PC-3 (cell line): ENCODE measurements around the gene HIC1. TPM values are rescaled to one million over a fixed set of nuclear protein-coding genes. Genes with fewer than 3 reads are reported as not detected.

Source experiments
- ATAC-seq: fragments of 200-7000 bp; cut with Tn5 transposase; 2 replicates; pipeline ENCODE4 v1.9.1; 2020; ENCODE audit warnings: mild to moderate bottlenecking, moderate library complexity
- BruUV-seq: library from RNA; stranded (reverse); fragments of 400-500 nt; replicated peaks from 2 replicates; lab custom pipeline; 2021; lab: Mats Ljungman, UMichigan
- CTCF ChIA-PET: fragments of 300-600 bp; sonication (Branson Sonifier 250); formaldehyde crosslinking; loops from one replicate; lab custom pipeline; 2022; ENCODE audit warnings: antibody characterized with exemption; lab: Charles Lee
- POLR2A ChIA-PET: fragments of 300-600 bp; sonication (Branson Sonifier 250); formaldehyde crosslinking; loops from one replicate; lab custom pipeline; 2022; ENCODE audit warnings: antibody characterized with exemption; ENCODE audit not compliant: unreplicated experiment; lab: Charles Lee
- DNase-seq: peaks from one replicate; pipeline ENCODE4 v3.0.0-alpha.2; 2015
- H2AFZ ChIP-seq: fragments of 300-600 bp; sonication (generic); 2 replicates; pipeline ENCODE4 v1.6.0; 2016; ENCODE audit warnings: antibody characterized with exemption, low read length
- H3F3A ChIP-seq: fragments of 300-600 bp; sonication (generic); one replicate; pipeline ENCODE4 v1.6.0; 2017; ENCODE audit warnings: antibody characterized with exemption, low read length, control low read depth, mild to moderate bottlenecking; ENCODE audit not compliant: unreplicated experiment
- H3K27ac ChIP-seq: fragments of 300-600 bp; sonication (generic); 2 replicates; pipeline ENCODE4 v1.5.1; 2016; ENCODE audit warnings: mild to moderate bottlenecking, low read length
- H3K27me3 ChIP-seq: fragments of 300-600 bp; sonication (generic); 2 replicates; pipeline ENCODE4 v1.6.1; 2016; ENCODE audit warnings: low read length, mixed read lengths
- H3K36me3 ChIP-seq: fragments of 300-600 bp; sonication (generic); 2 replicates; pipeline ENCODE4 v1.6.1; 2016; ENCODE audit warnings: low read depth, mixed run types, low read length, mixed read lengths
- H3K4me1 ChIP-seq: fragments of 300-600 bp; sonication (generic); 2 replicates; pipeline ENCODE4 v1.5.1; 2016; ENCODE audit warnings: low read length; ENCODE audit not compliant: insufficient read depth
- H3K4me2 ChIP-seq: fragments of 300-600 bp; sonication (generic); 2 replicates; pipeline ENCODE4 v1.6.0; 2016; ENCODE audit warnings: low read length
- H3K4me3 ChIP-seq: fragments of 300-600 bp; sonication (generic); 2 replicates; pipeline ENCODE4 v1.5.1; 2016; ENCODE audit warnings: mild to moderate bottlenecking, low read length, mixed read lengths
- H3K79me2 ChIP-seq: fragments of 300-600 bp; sonication (generic); 2 replicates; pipeline ENCODE4 v1.6.1; 2017; ENCODE audit warnings: low read length, mixed read lengths
- H3K9ac ChIP-seq: fragments of 300-600 bp; sonication (generic); 2 replicates; pipeline ENCODE4 v1.6.0; 2016; ENCODE audit warnings: mild to moderate bottlenecking, low read length
- H3K9me2 ChIP-seq: fragments of 300-600 bp; sonication (generic); replicated peaks from 2 replicates; pipeline ENCODE4 v1.6.1; 2016; ENCODE audit warnings: mixed run types, low read length, mixed read lengths
- H3K9me3 ChIP-seq: fragments of 300-600 bp; sonication (generic); 2 replicates; pipeline ENCODE4 v1.6.1; 2016; ENCODE audit warnings: low read length, mixed read lengths
- H4K20me1 ChIP-seq: fragments of 300-600 bp; sonication (generic); 2 replicates; pipeline ENCODE4 v1.6.1; 2016; ENCODE audit warnings: low read length, mixed read lengths
- CTCF ChIP-seq: fragments of 300-600 bp; sonication (generic); conservative IDR thresholded peaks from 2 replicates; pipeline ENCODE4 v1.5.1; 2017; ENCODE audit warnings: antibody characterized with exemption, low read depth, mild to moderate bottlenecking, low read length
- EZH2 ChIP-seq: fragments of 300-600 bp; sonication (generic); IDR thresholded peaks from one replicate; pipeline ENCODE4 v1.6.1; 2017; ENCODE audit warnings: antibody characterized with exemption, mild to moderate bottlenecking, low read length; ENCODE audit not compliant: unreplicated experiment
- EZH2phosphoT487 ChIP-seq: fragments of 300-600 bp; sonication (generic); IDR thresholded peaks from 2 replicates; pipeline ENCODE4 v1.6.1; 2018; ENCODE audit warnings: mild to moderate bottlenecking, antibody characterized with exemption, low read length, borderline replicate concordance
- intact Hi-C: fragments of 100-400 bp; cut with micrococcal nuclease; formaldehyde crosslinking; loops from 2 replicates; pipeline ENCODE4 v1.9.0; 2023
- total RNA-seq: library from RNA; depleted of rRNA; stranded (reverse); fragments of >200 nt; gene quantifications from 2 replicates; pipeline ENCODE4 v1.2.3, GENCODE V29; 2014

Gene HIC1
- total RNA-seq, 1 experiment from 2014 or later: 4.4 TPM

DNA sequence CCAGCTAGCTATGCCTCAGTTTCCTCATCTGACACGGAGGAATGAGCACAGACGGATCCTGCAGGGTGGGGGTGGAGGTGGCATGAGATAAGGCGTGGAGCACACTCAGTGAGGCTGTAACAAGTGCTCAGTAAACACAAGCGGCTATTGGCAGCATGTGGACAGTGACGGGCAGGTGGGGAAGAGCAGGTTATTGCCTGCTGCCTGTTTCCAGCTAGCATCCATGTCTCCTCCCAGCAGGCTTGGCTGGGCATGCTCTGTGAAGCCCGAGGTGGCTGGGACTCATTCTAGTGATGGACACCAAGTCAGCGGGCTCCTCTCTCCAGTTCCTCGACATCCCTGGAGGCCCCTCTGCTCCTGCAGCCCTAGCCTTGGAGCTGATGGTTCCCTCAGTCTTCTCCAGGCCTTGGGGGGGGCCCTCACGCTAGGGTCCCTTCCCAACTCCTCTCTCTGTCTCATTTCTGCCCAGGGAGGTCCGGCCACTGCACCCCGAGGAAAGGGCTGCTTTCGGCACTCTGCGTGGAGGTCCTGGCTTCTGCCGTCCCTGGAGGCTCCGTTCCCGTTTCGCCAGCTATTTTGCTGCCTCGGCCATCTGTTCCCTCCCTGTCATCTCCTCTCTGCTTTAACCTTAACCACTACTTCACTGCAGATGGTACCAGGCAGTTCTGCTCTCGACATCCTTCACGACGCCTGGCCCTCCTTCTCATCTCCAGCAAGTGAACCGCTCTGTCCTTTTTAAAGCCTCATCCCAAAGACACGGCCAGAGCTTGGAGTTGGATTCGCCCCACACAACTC, 36.0 kb upstream of the HIC1 start:
- Histone ChIP-seq H2AFZ (no peak overlapping the region), H3K79me2 (peaks cover 45% of the 10 kb centered on the region), H3K9me3 (no peaks in the 10 kb centered on the region), H3K9me2 (no peaks in the 10 kb centered on the region), H3K4me3 (no peak overlapping the region), H3F3A (no peaks in the 10 kb centered on the region), H3K36me3 (no peaks in the 10 kb centered on the region), H3K9ac (no peak overlapping the region), H3K27ac (no peak overlapping the region), H3K4me1 (no peaks in the 10 kb centered on the region), H3K27me3 (no peaks in the 10 kb centered on the region), H4K20me1 (no peaks in the 10 kb centered on the region), H3K4me2 (no peak overlapping the region)
- intact Hi-C loops: no loop called here
- ChIA-PET POLR2A (no interaction called here), CTCF (no interaction called here)
- ATAC-seq: no peak
- no peak for TF ChIP-seq EZH2
- TF ChIP-seq CTCF: no peak
- no peak for TF ChIP-seq EZH2phosphoT487
- no TSS peak for BruUV-seq
- DNase-seq: no peak

GRCh38 chr17:2019723-2020122, 35.2 kb upstream of the HIC1 start:
- no peak for TF ChIP-seq EZH2phosphoT487
- TF ChIP-seq CTCF: no peak
- no peak for TF ChIP-seq EZH2
- POLR2A ChIA-PET: no interaction called here
- H3K9ac ChIP-seq: no peak overlapping the region
- no peaks in the 10 kb centered on the region for H3K27me3 ChIP-seq
- no peak overlapping the region for H3K4me3 ChIP-seq
- no TSS peak for BruUV-seq
- intact Hi-C loops: no loop called here
- H3K27ac ChIP-seq: no peak overlapping the region
- CTCF ChIA-PET: no interaction called here
- H3K9me3 ChIP-seq: no peaks in the 10 kb centered on the region
- no peaks in the 10 kb centered on the region for H3K36me3 ChIP-seq
- H2AFZ ChIP-seq: no peak overlapping the region
- DNase-seq: no peak
- H3K4me1 ChIP-seq: no peaks in the 10 kb centered on the region
- ATAC-seq: no peak
- no peak overlapping the region for H3K4me2 ChIP-seq
- H3F3A ChIP-seq: no peaks in the 10 kb centered on the region
- H3K9me2 ChIP-seq: no peaks in the 10 kb centered on the region
- peaks cover 53% of the 10 kb centered on the region for H3K79me2 ChIP-seq
- no peaks in the 10 kb centered on the region for H4K20me1 ChIP-seq

- ChIA-PET CTCF (no interaction called here), POLR2A (no interaction called here)
- DNase-seq (no peak), ATAC-seq (no peak)
- no peak for TF ChIP-seq EZH2
- TF ChIP-seq CTCF: no peak
- no peak for TF ChIP-seq EZH2phosphoT487
- H3K27ac ChIP-seq: no peak overlapping the region
- intact Hi-C loops: no loop called here
- no peaks in the 10 kb centered on the region for H3K9me2 ChIP-seq
- H3K4me3 ChIP-seq: no peak overlapping the region
- no peaks in the 10 kb centered on the region for H4K20me1 ChIP-seq
- H3K4me2 ChIP-seq: no peak overlapping the region
- no peak overlapping the region for H3K9ac ChIP-seq
- H3K9me3 ChIP-seq: no peaks in the 10 kb centered on the region
- H3K27me3 ChIP-seq: no peaks in the 10 kb centered on the region
- BruUV-seq: no TSS peak
- H3K79me2 ChIP-seq: peaks cover 51% of the 10 kb centered on the region
- no peaks in the 10 kb centered on the region for H3K36me3 ChIP-seq
- H3F3A ChIP-seq: no peaks in the 10 kb centered on the region
- H2AFZ ChIP-seq: no peak overlapping the region
- no peaks in the 10 kb centered on the region for H3K4me1 ChIP-seq
Observed at GRCh38 chr17:2020721-2021120, 34.2 kb upstream of the HIC1 start.
